ENCODE measurements around the gene MRPL14. TPM values are rescaled to one million over a fixed set of nuclear protein-coding genes. Genes with fewer than 3 reads are reported as not detected.

Gene MRPL14
- total and polyA plus RNA-seq, 9 of the 15 experiments (the other 6 are each of a cell fraction or from before 2014, with no cell fraction given): 126 to 424 (median 165) TPM

GRCh38 chr6:44138717-44139350 is 11.6 kb upstream of the MRPL14 start (continued):
- TF ChIP-seq ZNF263 (CRISPR knock-in tag; IDR thresholded peaks at IDR 0.05; ENCODE audit: borderline replicate concordance): peak; percentile 93
- 0 out of 4 replicates have a peak, but pooled peaks of 1 of the 2 experiments have one; percentile 19 for TF ChIP-seq KDM1A (IDR thresholded peaks at IDR 0.05)
- no peak for TF ChIP-seq SMAD3 (CRISPR knock-in tag; conservative IDR thresholded peaks at IDR 0.05)
- no peak for TF ChIP-seq IRF1 (CRISPR knock-in tag; IDR thresholded peaks at IDR 0.05; ENCODE audit: borderline replicate concordance)
- no peak for TF ChIP-seq SAFB2 (IDR thresholded peaks at IDR 0.05; ENCODE audit: borderline replicate concordance, low read depth, low read length, severe bottlenecking)
- TF ChIP-seq ZBTB9 (CRISPR knock-in tag; IDR thresholded peaks at IDR 0.05): no peak
- peak; percentile 58; the same call in 1 of the 2 replicates for TF ChIP-seq ZBTB7A (IDR thresholded peaks at IDR 0.05; ENCODE audit: borderline replicate concordance, control insufficient read depth, low read depth, low read length)
- TF ChIP-seq PHF21A (IDR thresholded peaks at IDR 0.05; ENCODE audit: borderline replicate concordance, low read depth): no peak
- TF ChIP-seq MCM7 (IDR thresholded peaks at IDR 0.05): no peak
- TF ChIP-seq ZBTB8A (IDR thresholded peaks at IDR 0.05; ENCODE audit: partially characterized antibody): no peak
- TF ChIP-seq SAP30 (IDR thresholded peaks at IDR 0.05; ENCODE audit: borderline replicate concordance, insufficient read depth, low read depth, low read length, poor library complexity, severe bottlenecking): no peak
- TF ChIP-seq, protein P1, sequence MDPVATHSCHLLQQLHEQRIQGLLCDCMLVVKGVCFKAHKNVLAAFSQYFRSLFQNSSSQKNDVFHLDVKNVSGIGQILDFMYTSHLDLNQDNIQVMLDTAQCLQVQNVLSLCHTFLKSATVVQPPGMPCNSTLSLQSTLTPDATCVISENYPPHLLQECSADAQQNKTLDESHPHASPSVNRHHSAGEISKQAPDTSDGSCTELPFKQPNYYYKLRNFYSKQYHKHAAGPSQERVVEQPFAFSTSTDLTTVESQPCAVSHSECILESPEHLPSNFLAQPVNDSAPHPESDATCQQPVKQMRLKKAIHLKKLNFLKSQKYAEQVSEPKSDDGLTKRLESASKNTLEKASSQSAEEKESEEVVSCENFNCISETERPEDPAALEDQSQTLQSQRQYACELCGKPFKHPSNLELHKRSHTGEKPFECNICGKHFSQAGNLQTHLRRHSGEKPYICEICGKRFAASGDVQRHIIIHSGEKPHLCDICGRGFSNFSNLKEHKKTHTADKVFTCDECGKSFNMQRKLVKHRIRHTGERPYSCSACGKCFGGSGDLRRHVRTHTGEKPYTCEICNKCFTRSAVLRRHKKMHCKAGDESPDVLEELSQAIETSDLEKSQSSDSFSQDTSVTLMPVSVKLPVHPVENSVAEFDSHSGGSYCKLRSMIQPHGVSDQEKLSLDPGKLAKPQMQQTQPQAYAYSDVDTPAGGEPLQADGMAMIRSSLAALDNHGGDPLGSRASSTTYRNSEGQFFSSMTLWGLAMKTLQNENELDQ (CRISPR knock-in tag; IDR thresholded peaks at IDR 0.05; ENCODE audit: borderline replicate concordance): no peak
- TF ChIP-seq STAT5A (IDR thresholded peaks at IDR 0.05; ENCODE audit: borderline replicate concordance, low read length): no peak
- TF ChIP-seq HDAC1 (IDR thresholded peaks at IDR 0.05): peak in 1 of 2 experiments; percentile 32; a peak in 1 of 4 replicates
- TF ChIP-seq ZC3H11A (IDR thresholded peaks at IDR 0.05; ENCODE audit: low read depth, low read length): no peak
- no peak for TF ChIP-seq XRCC4 (IDR thresholded peaks at IDR 0.05; ENCODE audit: extremely low read depth, insufficient read depth, insufficient read length)
- TF ChIP-seq PBX2 (CRISPR knock-in tag; IDR thresholded peaks at IDR 0.05; ENCODE audit: low read depth): no peak
- no peak for TF ChIP-seq PBX2 (tag; conservative IDR thresholded peaks at IDR 0.05; ENCODE audit: low read depth)
- TF ChIP-seq SIN3B (IDR thresholded peaks at IDR 0.05; ENCODE audit: low read depth): no peak

All from K562 (cell line).